ENCODE results near the gene MCRIP2. TPM values are rescaled to one million over a fixed set of nuclear protein-coding genes. Genes with fewer than 3 reads are reported as not detected.

MCRIP2 gene
- polyA plus RNA-seq, 1 donor from 2014 or later: 29.1 TPM

- H3F3A ChIP-seq (ENCODE audit: insufficient read depth, low read length, poor library complexity, severe bottlenecking): no peaks in the 10 kb centered on the region
- TF ChIP-seq, protein P1, sequence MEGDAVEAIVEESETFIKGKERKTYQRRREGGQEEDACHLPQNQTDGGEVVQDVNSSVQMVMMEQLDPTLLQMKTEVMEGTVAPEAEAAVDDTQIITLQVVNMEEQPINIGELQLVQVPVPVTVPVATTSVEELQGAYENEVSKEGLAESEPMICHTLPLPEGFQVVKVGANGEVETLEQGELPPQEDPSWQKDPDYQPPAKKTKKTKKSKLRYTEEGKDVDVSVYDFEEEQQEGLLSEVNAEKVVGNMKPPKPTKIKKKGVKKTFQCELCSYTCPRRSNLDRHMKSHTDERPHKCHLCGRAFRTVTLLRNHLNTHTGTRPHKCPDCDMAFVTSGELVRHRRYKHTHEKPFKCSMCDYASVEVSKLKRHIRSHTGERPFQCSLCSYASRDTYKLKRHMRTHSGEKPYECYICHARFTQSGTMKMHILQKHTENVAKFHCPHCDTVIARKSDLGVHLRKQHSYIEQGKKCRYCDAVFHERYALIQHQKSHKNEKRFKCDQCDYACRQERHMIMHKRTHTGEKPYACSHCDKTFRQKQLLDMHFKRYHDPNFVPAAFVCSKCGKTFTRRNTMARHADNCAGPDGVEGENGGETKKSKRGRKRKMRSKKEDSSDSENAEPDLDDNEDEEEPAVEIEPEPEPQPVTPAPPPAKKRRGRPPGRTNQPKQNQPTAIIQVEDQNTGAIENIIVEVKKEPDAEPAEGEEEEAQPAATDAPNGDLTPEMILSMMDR (IDR thresholded peaks at IDR 0.05; ENCODE audit: poor library complexity, severe bottlenecking): no peak
- TF ChIP-seq SMC3 (conservative IDR thresholded peaks at IDR 0.05; ENCODE audit: poor library complexity): no peak
- no peak for TF ChIP-seq EP300 (conservative IDR thresholded peaks at IDR 0.05; ENCODE audit: poor library complexity, severe bottlenecking)
- TF ChIP-seq TAF1 (IDR thresholded peaks at IDR 0.05; ENCODE audit: low read depth): no peak
- TF ChIP-seq, protein P2, sequence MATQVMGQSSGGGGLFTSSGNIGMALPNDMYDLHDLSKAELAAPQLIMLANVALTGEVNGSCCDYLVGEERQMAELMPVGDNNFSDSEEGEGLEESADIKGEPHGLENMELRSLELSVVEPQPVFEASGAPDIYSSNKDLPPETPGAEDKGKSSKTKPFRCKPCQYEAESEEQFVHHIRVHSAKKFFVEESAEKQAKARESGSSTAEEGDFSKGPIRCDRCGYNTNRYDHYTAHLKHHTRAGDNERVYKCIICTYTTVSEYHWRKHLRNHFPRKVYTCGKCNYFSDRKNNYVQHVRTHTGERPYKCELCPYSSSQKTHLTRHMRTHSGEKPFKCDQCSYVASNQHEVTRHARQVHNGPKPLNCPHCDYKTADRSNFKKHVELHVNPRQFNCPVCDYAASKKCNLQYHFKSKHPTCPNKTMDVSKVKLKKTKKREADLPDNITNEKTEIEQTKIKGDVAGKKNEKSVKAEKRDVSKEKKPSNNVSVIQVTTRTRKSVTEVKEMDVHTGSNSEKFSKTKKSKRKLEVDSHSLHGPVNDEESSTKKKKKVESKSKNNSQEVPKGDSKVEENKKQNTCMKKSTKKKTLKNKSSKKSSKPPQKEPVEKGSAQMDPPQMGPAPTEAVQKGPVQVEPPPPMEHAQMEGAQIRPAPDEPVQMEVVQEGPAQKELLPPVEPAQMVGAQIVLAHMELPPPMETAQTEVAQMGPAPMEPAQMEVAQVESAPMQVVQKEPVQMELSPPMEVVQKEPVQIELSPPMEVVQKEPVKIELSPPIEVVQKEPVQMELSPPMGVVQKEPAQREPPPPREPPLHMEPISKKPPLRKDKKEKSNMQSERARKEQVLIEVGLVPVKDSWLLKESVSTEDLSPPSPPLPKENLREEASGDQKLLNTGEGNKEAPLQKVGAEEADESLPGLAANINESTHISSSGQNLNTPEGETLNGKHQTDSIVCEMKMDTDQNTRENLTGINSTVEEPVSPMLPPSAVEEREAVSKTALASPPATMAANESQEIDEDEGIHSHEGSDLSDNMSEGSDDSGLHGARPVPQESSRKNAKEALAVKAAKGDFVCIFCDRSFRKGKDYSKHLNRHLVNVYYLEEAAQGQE (IDR thresholded peaks at IDR 0.05; ENCODE audit: borderline replicate concordance): no peak
- no peak for TF ChIP-seq RAD21 (conservative IDR thresholded peaks at IDR 0.05)
- TF ChIP-seq MXI1 (conservative IDR thresholded peaks at IDR 0.05; ENCODE audit: poor library complexity, severe bottlenecking): no peak
- no peak for TF ChIP-seq POLR2AphosphoS5 (IDR thresholded peaks at IDR 0.05)
- TF ChIP-seq EZH2 (IDR thresholded peaks at IDR 0.05; ENCODE audit: borderline replicate concordance, insufficient read depth, low read length, poor library complexity, severe bottlenecking): no peak
- H3K79me2 ChIP-seq (replicated peaks; ENCODE audit: insufficient read depth, low read length): no peaks in the 10 kb centered on the region
- no peaks in the 10 kb centered on the region for H3K9me3 ChIP-seq (ENCODE audit: low read length)
- H3K9ac ChIP-seq (ENCODE audit: low read length): no peak overlapping the region
- no peak overlapping the region for H3K27ac ChIP-seq (ENCODE audit: low read length)
- no peak overlapping the region for H2AFZ ChIP-seq (ENCODE audit: low read depth, low read length)
- no peaks in the 10 kb centered on the region for H3K36me3 ChIP-seq (ENCODE audit: insufficient read depth, low read length)
- no peaks in the 10 kb centered on the region for H4K20me1 ChIP-seq (ENCODE audit: insufficient read depth)
- H3K27me3 ChIP-seq (ENCODE audit: insufficient read depth, low read depth, low read length): no peaks in the 10 kb centered on the region
- H3K4me3 ChIP-seq (ENCODE audit: low read length): no peak overlapping the region
- H3K9me2 ChIP-seq (ENCODE audit: insufficient read depth, low read length): no peaks in the 10 kb centered on the region
- no peak overlapping the region for H3K4me2 ChIP-seq (ENCODE audit: low read length)
These were observed 12.4 kb downstream of the MCRIP2 start for GRCh38 chr16:654034-654433.

DNA sequence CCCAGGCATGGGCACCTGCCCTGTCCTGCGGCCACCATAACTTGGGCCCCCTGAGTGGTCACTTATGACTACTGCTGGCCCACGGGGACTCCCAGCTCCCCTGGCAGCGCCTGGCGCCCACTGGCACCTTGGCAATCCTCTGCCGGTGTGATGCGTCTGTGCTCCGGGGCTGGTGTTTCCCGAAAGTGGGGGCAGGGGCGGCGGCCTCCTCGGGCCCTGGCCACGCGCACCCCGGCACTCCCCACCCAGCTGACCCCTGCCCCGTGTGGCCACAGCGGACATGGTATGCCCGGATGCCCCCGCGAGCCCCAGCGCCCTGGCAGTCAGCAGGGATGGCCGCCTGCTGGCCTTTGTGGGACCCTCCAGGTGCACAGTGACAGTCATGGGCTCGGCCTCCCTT is 15.9 kb downstream of the MCRIP2 start:
- no peak overlapping the region for H3K9ac ChIP-seq (ENCODE audit: low read length)
- H3K27ac ChIP-seq (ENCODE audit: low read length): no peak overlapping the region
- no peaks in the 10 kb centered on the region for H3K36me3 ChIP-seq (ENCODE audit: insufficient read depth, low read length)
- H3K9me2 ChIP-seq (ENCODE audit: insufficient read depth, low read length): no peaks in the 10 kb centered on the region
- no peaks in the 10 kb centered on the region for H3K9me3 ChIP-seq (ENCODE audit: low read length)
- no peaks in the 10 kb centered on the region for H3K27me3 ChIP-seq (ENCODE audit: insufficient read depth, low read depth, low read length)
- H4K20me1 ChIP-seq (ENCODE audit: insufficient read depth): no peaks in the 10 kb centered on the region
- H3K4me3 ChIP-seq (ENCODE audit: low read length): no peak overlapping the region
- H3K79me2 ChIP-seq (replicated peaks; ENCODE audit: insufficient read depth, low read length): no peaks in the 10 kb centered on the region
- no peak overlapping the region for H3K4me2 ChIP-seq (ENCODE audit: low read length)
- no peak overlapping the region for H2AFZ ChIP-seq (ENCODE audit: low read depth, low read length)
- TF ChIP-seq SMC3 (conservative IDR thresholded peaks at IDR 0.05; ENCODE audit: poor library complexity) (no peak), MXI1 (conservative IDR thresholded peaks at IDR 0.05; ENCODE audit: poor library complexity, severe bottlenecking) (no peak), TAF1 (IDR thresholded peaks at IDR 0.05; ENCODE audit: low read depth) (no peak), EZH2 (IDR thresholded peaks at IDR 0.05; ENCODE audit: borderline replicate concordance, insufficient read depth, low read length, poor library complexity, severe bottlenecking) (no peak), RAD21 (conservative IDR thresholded peaks at IDR 0.05) (no peak), EP300 (conservative IDR thresholded peaks at IDR 0.05; ENCODE audit: poor library complexity, severe bottlenecking) (no peak), POLR2AphosphoS5 (IDR thresholded peaks at IDR 0.05) (no peak)
- TF ChIP-seq, protein P2 (IDR thresholded peaks at IDR 0.05; ENCODE audit: borderline replicate concordance): no peak
- TF ChIP-seq, protein P1 (IDR thresholded peaks at IDR 0.05; ENCODE audit: poor library complexity, severe bottlenecking): no peak
- H3F3A ChIP-seq (ENCODE audit: insufficient read depth, low read length, poor library complexity, severe bottlenecking): no peaks in the 10 kb centered on the region

Measured in neural cell (in vitro differentiated cells).